ENCODE results near the gene ADAM12.
"Not testable (repeated sequence)": the region's sequence is repeated elsewhere in the genome, so short reads cannot be mapped to it uniquely, and the experiment has no call there.

Gene ADAM12

DNA sequence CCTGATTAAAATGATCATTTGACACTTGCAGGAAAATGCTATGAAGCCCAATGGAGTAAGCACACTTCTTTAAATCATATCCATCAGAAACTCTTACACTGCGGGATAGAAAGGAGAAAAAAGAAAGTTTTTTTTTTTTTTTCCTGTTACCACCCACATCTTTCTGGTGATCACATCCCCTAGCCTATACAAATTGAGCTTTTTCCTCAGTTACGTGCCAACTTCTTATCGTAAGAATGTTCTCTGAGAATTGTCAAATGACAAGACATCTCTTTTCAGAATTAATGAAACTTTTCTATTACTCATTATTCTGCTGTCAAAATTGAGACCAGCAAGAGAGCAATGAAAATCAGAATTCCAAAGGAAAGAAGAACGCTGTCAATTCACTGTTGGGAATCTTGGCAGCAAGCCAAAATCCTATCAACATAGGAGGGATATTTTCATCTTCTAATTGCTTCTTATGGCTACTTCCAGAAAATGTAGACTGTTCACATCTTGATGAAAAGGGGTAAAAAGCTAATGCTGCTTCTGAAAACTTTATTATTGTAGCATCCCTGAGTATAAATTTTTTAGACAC lies 179.5 kb downstream of the ADAM12 start:
- DNase-seq = no peak

DNA sequence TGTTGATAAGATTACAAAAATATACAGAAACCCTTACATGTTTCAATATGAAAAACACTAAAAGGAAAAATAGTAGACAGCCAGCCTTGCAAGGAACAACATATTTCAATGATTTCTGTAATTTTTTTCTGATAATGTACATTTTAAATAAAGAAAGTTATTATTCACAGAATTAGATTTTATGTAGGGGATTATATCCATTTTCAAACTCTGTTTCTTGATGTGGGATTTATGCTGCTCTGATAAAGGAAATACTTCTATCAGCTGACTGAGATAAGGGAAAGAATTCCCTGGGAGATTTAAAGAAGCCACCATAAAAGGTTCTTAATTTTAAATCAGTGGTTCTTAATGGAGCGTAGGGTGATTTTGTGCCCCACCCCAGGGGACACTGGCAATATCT lies 180.4 kb downstream of the ADAM12 start:
- DNase-seq = no peak

GRCh38 chr10:126207313-126207771 lies 180.9 kb downstream of the ADAM12 start:
- no peak for DNase-seq

GRCh38 chr10:126205486-126206205 lies 182.6 kb downstream of the ADAM12 start:
- no peak for DNase-seq

DNA sequence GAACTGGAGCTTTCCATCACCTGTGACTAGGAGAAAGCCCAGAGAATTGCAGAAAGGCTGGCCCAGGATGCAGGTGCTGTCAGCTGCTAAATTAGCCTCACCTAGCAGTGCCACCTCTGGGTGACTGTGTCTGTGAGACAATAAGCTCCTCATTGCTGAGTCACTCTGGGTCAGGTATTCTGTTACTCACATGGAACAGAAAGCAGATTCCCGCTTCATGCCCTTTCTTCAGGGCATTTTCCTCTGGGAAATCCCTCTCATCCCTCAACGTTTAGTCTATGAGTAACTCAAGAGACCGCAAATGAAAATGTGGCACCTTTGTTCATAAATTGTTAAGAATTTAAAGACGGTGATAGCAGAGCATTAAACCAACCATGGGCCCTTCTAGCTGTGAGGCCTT lies 184.0 kb downstream of the ADAM12 start:
- DNase-seq = no peak

DNA sequence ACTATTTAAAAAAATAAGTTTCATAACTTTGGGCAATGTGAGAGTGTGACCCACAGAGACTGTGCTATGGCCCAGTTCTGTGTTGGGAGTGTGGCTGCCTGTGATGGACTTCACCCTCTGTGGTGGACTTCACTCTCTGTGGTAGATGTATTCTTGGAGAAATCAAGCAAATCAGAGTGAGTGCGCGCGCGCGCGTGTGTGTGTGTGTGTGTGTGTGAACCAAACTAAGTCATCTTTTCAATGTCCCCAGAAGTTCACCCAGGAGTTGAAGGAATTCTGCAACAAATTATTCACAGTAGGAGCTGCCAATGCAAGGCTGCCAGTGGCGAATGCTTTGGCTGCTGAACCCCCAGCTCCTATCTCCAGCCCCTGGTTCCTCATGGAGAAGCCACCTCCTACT lies 184.5 kb downstream of the ADAM12 start:
- DNase-seq = no peak

- DNase-seq = no peak
Measured at GRCh38 chr10:126201603-126202002, 186.7 kb downstream of the ADAM12 start.

- no peak for DNase-seq
Measured at GRCh38 chr10:126199221-126199998, 188.9 kb downstream of the ADAM12 start.

- no peak for DNase-seq
Measured at GRCh38 chr10:126198681-126199080, 189.6 kb downstream of the ADAM12 start.

GRCh38 chr10:126197036-126197543 lies 191.2 kb downstream of the ADAM12 start:
- no peak for DNase-seq

GRCh38 chr10:126196281-126196680 lies 192.0 kb downstream of the ADAM12 start:
- DNase-seq = no peak

DNA sequence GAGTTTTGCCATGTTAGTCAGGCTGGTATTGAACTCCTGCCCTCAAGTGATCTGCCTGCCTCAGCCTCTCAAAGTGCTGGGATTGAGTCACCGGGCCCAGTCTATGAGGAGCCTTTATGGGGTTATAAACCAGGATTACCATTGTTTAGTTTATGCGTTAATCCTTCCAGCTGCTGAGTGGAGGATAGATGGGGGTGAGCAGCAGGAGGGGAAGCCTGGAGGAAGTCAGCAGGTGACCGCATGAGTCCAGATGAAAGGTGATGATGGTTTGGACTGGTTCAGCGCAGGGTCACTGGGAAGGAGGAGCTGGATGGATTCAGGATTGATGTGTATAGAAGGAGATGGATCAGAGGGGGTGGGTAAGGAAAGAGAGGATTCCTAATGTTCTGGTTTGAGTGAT lies 197.1 kb downstream of the ADAM12 start:
- DNase-seq = no peak

DNA sequence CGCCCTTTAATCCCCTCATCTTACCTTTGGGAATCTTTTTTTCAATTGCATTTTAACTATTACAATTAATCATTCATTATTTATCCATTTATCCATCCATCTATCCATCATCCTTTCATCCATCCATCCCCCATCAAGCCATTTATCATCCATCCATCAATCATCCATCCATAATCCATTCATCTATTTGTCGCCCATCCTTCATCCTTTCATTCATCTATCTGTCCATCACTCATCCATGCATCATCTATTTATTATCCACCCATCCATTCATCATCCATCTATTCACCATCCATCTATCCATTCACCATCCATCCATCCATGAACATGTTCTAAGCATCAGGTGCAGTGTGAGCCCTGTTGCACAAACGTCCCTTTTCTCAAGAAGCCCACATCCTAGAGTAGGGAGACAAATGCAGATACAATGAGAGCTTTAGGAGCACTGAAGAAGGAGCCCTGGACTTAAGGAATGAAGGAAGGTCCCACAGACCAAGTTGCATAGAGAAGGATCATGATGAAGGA lies 199.5 kb downstream of the ADAM12 start:
- DNase-seq = no peak

DNA sequence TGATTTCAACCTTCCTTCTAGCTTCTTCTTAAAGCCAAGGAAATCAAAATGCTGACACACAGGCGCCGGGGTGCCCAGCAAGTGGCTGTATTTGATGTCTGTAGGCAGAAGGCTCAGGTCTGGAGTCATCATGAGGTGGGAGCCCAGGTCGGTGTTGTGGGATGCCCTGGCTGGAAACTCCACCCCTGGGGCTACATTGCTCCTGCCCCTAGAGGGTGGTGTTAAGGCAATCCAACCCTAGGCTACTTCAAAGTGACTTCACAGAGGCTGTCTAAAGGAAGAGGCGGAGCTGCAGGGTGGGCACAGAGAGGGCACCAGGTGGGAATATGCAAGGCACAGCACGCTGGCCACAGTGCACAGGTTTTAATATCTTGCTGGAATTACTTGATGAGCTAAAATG lies 200.9 kb downstream of the ADAM12 start:
- no peak for DNase-seq

- DNase-seq = no peak
Measured at GRCh38 chr10:126186766-126187165, 201.5 kb downstream of the ADAM12 start.

- DNase-seq = no peak
Measured at GRCh38 chr10:126185676-126186447, 202.4 kb downstream of the ADAM12 start.

GRCh38 chr10:126181626-126182025 lies 206.7 kb downstream of the ADAM12 start:
- no peak for DNase-seq

- no peak for DNase-seq
Measured at GRCh38 chr10:126179637-126180036, 208.6 kb downstream of the ADAM12 start.

- DNase-seq = no peak
Measured at GRCh38 chr10:126177417-126178030, 210.8 kb downstream of the ADAM12 start.

GRCh38 chr10:126175641-126176262 lies 212.5 kb downstream of the ADAM12 start:
- DNase-seq = no peak

DNA sequence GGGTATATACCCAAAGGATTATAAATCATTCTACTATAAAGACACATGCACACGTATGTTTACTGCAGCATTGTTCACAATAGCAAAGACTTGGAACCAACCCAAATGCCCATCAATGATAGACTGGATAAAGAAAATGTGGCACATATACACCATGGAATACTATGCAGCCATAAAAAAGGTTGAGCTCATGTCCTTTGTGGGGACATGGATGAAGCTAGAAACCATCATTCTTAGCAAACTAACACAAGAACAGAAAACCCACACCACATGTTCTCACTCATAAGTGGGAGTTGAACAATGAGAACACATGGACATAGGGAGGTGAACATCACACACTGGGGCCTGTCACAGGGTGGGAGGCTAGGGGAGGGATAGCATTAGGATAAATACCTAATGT lies 215.5 kb downstream of the ADAM12 start:
- DNase-seq = not testable (repeated sequence)

DNA sequence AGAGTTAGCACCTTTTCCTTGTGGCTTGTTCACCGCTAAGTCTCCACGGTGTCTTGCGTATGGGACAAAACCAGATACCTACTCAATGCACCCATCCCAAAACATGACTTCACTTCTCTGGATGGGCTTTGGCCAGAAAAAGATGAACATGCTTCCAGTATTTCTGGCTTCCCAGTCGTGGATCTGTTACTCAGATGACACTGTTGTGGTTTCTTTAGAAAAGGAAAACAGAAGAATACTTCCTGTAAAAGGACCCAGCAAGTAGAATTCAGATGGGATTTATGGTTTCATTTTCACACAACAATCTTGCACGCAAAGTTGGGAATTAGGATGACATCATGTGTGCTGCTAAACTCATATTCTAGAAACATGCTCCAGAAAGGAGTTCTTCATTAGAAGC lies 216.7 kb downstream of the ADAM12 start:
- no peak for DNase-seq
